Activated naive CD8-positive, alpha-beta T cell treated with anti-CD3 and anti-CD28 coated beads, Interleukin-2, amount 10 ng/mL, durations not matched to agents 7 days and 5 days (primary cell): ENCODE results near the gene PADI2. TPM values are rescaled to one million over a fixed set of nuclear protein-coding genes. Genes with fewer than 3 reads are reported as not detected.
A peak's percentile ranks its signal among the peaks of the same experiment; 100 is the strongest.

ENCODE experiments used
- ATAC-seq: fragments of 150-1000 bp; cut with Tn5 transposase; one replicate; pipeline ENCODE4 v1.10.0; 2021; ENCODE audit warnings: low read depth, moderate library complexity
- POLR2A ChIA-PET: fragments of 350-600 bp; sonication (Branson Sonifier 250); formaldehyde crosslinking; loops from one replicate; lab custom pipeline; 2021; ENCODE audit warnings: antibody characterized with exemption; lab: Charles Lee
- DNase-seq: peaks from one replicate; pipeline ENCODE4 v3.0.0; 2021
- H3K27ac Mint-ChIP-seq: one replicate; pipeline ENCODE4 v1.8.0; 2022; ENCODE audit warnings: mild to moderate bottlenecking, mixed read lengths
- H3K27me3 Mint-ChIP-seq: one replicate; pipeline ENCODE4 v1.8.0; 2022; ENCODE audit warnings: mild to moderate bottlenecking, moderate library complexity, mixed read lengths
- H3K36me3 Mint-ChIP-seq: one replicate; pipeline ENCODE4 v1.8.0; 2021; ENCODE audit warnings: mild to moderate bottlenecking, mixed read lengths
- H3K4me1 Mint-ChIP-seq: one replicate; pipeline ENCODE4 v1.8.0; 2021; ENCODE audit warnings: mixed read lengths
- H3K4me3 Mint-ChIP-seq: one replicate; pipeline ENCODE4 v1.8.0; 2022; ENCODE audit warnings: mild to moderate bottlenecking, moderate library complexity, mixed read lengths
- H3K9me3 Mint-ChIP-seq: one replicate; pipeline ENCODE4 v1.8.0; 2021; ENCODE audit warnings: mixed read lengths
- total RNA-seq, 2 experiments: library from RNA; stranded (reverse); gene quantifications; one replicate each; pipeline ENCODE4 v1.2.3, GENCODE V29; 2021

PADI2 gene
- total RNA-seq, 2 experiments from 2014 or later, result 0.08 to 0.23 TPM

DNA sequence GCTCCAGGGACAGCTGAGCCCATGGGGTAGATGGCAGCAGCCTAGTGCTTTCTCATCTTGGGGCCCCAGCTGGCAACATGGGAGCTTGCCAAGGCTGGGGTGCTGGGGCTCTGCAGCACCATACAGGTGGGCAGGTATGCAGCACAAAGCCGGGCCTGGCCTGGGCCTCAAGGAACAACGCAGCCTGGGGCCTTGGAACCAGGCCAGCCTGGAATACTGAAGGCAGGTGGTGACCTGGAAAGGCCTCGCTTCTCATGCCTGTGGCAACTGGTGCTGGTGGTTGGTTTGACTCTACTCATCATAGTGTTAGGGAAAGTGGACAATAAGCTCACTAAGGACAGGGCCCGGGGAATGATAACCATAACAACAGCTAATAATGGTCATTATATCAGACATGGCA lies 38.4 kb downstream of the PADI2 start:
- no peaks in the 10 kb centered on the region for H3K4me1 Mint-ChIP-seq
- no peak for DNase-seq
- POLR2A ChIA-PET, result no interaction called here
- no peaks in the 10 kb centered on the region for H3K27me3 Mint-ChIP-seq
- H3K27ac Mint-ChIP-seq, result no peak overlapping the region
- no peak for ATAC-seq
- no peak overlapping the region for H3K4me3 Mint-ChIP-seq
- H3K36me3 Mint-ChIP-seq, result no peaks in the 10 kb centered on the region
- no peaks in the 10 kb centered on the region for H3K9me3 Mint-ChIP-seq

DNA sequence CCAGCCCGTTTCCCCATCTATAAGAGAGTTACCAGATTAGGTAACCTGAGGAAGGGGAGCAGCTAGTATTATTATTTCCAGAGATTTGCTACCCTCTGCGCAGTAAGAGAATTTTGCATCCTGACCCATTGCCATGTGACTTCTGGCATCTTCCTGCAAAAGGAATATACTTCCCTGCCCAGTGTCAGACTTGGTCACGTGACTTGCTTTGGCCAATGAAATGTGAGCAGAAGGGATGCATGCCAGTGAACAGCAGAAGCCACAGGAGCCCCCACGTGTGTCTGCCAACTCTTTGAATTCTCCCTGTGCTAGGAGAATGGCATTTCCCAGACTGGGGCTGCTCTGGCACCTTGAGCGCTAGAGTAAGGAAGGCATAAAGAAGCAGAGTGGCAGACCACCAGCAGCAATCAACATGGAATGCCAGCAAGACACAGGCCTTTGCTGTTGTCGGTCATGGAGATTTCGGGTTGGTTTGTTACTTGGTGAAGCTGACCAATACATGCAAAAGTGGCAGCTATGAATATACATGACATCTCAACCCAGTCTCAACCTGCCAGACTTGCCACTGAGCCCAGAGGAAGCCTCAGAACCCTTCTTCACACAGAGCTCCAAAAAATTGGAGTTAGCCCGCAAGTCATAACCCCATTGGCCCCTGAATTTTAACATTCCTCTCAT lies 39.0 kb downstream of the PADI2 start:
- peaks cover 3% of the 10 kb centered on the region for H3K4me1 Mint-ChIP-seq

DNA sequence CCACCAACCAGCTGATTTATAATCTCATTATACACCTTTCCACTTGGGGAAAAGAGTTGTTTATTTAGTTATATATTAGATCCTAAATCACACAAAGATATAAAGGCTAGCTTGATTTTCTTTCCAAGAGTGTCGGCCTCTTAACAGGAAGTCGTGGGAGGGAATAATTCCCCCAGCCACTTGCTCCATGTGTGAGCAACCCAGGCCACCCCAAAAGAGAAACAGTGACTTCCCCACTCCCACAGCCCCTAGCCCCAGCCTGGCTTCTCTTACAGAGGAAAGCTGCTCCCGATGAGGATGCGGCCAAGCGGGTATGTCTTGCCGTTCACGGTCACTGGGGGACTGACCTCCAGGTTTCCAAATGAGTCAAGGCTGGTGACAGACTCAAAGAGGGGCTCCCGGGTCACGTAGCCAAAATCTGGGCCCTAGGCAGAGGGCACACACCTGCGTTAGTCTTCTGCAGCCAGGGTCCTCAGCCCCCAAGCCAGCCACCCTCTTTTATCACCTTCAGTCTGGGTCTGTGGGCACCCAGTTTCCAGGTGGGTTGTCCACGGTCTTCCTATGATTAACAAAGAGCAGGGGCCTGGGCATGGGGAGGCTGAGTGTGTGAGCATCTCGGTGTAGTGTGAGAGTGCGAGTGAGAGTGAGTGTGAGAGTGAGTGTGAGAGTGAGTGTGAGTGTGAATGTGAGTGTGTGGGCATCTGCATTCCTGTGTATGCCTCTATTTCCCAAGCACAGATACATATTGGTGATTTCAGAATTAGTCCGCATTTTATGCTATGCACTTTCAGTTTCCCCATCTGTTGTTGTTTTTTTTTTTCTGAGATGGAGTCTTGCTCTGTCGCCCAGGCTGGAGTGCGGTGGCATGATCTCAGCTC lies 40.0 kb downstream of the PADI2 start:
- Mint-ChIP-seq H3K36me3 (no peaks in the 10 kb centered on the region), H3K27ac (no peak overlapping the region), H3K4me3 (no peak overlapping the region), H3K27me3 (no peaks in the 10 kb centered on the region), H3K9me3 (no peaks in the 10 kb centered on the region), H3K4me1 (peaks cover 3% of the 10 kb centered on the region)
- ATAC-seq, result no peak
- no peak for DNase-seq
- POLR2A ChIA-PET, result no interaction called here

More for the DNA sequence above, 39.0 kb downstream of the PADI2 start:
- no peak overlapping the region for H3K27ac Mint-ChIP-seq
- DNase-seq (no peak), ATAC-seq (no peak)
- H3K27me3 Mint-ChIP-seq, result no peaks in the 10 kb centered on the region
- H3K9me3 Mint-ChIP-seq, result no peaks in the 10 kb centered on the region
- no peak overlapping the region for H3K4me3 Mint-ChIP-seq
- H3K36me3 Mint-ChIP-seq, result no peaks in the 10 kb centered on the region
- POLR2A ChIA-PET, result no interaction called here

DNA sequence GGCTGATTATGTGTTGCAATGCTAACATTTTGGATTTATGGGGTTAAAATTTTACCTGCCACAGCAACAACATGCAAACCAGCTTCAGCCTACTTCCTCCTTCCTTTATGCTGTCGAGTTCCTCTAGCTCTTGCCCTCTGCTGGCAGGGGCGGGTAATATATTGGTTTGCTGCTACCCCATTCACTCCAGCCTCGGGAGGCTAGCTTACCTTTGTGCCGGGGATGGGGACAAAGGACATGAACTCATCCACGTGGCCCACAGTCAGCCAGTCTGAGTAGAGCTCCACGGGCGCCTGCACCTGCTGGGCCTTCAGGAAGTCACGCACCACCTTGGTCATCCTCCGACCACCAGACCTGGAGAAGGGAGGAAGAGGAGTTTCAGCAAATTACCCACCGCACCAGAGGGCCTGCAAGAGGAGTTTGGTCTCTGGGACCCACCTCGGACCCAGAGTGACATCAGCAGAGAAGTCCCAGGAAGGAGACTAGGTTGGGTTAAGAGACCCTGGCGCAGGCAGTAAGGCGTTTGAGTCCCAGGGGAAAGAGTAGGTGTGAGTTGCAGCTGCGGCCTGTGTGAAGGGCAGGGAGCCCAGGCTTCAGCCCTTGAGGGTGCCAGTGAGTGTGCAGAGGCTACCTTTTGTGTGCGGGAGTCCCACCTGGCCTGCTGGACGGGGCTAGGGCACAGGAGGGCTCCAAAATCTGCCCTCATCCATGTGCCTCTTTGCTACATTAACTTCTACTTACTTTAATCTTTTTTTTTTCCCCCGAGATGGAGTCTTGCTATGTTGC lies 43.6 kb downstream of the PADI2 start:
- POLR2A ChIA-PET, result no interaction called here
- Mint-ChIP-seq H3K4me1 (peaks cover 3% of the 10 kb centered on the region), H3K27ac (no peak overlapping the region), H3K4me3 (no peak overlapping the region), H3K27me3 (peaks cover 9% of the 10 kb centered on the region), H3K9me3 (no peaks in the 10 kb centered on the region), H3K36me3 (no peaks in the 10 kb centered on the region)
- DNase-seq, result no peak
- ATAC-seq, result peak; percentile 67

DNA sequence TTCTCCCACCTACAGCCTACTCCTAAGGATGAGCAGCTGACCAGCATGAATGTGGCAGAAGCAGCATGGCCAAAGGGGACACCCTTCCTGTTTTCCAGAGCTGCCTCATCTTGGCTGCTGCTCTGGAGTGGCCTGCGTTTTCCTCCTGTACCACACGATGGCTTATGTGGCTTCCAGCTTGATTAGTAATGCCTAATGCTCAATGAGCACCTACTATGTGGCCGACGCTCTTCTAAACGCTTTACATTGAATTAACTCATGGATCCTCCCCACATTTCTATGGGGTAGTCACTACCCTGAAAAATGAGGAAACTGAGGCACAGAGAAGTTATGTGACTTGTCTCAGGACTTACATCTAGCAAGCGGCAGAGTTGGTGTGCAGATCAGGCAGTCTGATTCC lies 47.5 kb downstream of the PADI2 start:
- Mint-ChIP-seq H3K9me3 (no peaks in the 10 kb centered on the region), H3K27me3 (peaks cover 9% of the 10 kb centered on the region), H3K27ac (no peak overlapping the region), H3K4me3 (no peak overlapping the region), H3K36me3 (no peaks in the 10 kb centered on the region), H3K4me1 (peaks cover 5% of the 10 kb centered on the region)
- DNase-seq (no peak), ATAC-seq (no peak)
- POLR2A ChIA-PET, result no interaction called here

DNA sequence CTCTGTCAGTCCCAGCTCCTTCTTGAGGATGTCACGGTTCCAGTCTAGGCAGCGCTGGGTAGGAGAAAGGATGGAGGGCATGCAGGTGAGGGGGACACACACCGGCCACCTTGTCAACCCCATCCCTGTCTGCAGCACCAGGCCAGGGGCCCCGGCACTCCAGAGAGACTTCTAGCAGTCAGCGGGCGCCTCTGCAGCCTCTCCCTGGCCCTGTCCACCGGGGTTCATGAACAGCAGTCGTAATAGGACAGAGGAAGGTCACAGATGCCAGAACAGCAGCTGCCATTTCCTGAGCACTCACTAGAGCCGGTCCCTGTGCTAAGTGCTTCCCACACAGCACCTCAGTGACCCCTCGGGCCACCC lies 49.1 kb downstream of the PADI2 start:
- Mint-ChIP-seq H3K27ac (no peak overlapping the region), H3K36me3 (no peaks in the 10 kb centered on the region), H3K4me3 (no peak overlapping the region), H3K4me1 (peaks cover 3% of the 10 kb centered on the region), H3K9me3 (no peaks in the 10 kb centered on the region), H3K27me3 (peaks cover 9% of the 10 kb centered on the region)
- POLR2A ChIA-PET, result no interaction called here
- ATAC-seq (no peak), DNase-seq (no peak)

DNA sequence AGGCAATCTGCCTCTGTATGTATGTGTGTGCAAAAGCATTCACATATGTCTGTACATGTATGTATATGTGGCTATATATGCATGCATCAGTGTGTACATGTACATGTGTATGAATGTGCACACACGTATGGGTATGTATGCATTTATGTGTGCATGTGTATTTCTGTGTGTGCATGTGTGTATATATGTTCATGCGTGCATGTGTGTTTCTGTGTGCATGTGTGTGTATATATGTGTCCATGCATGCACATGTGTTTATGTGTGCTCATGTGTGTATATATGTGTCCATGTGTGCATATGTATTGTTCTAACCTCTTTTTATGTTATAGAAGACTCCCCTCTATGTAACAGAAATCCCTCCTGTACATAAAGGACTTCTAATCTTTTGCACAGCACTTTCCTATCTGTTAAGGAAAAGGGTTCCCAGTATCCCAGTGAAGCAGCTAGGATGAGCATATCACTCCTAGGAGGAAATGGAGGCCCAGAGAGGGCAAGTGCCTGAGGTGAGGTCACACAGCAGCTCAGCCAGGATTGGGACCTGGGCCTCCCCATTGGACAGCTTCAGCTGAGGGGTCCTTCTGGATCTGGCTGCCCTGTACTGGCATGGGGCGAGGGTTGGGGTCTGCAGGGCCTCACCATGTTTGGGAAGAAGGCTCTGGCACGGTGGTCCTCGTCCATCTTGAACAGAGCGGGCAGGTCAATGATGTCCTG lies 49.6 kb downstream of the PADI2 start:
- Mint-ChIP-seq H3K36me3 (no peaks in the 10 kb centered on the region), H3K27me3 (peaks cover 9% of the 10 kb centered on the region), H3K4me1 (peaks cover 3% of the 10 kb centered on the region), H3K9me3 (no peaks in the 10 kb centered on the region), H3K27ac (no peak overlapping the region), H3K4me3 (no peak overlapping the region)
- POLR2A ChIA-PET, result no interaction called here
- DNase-seq, result no peak
- ATAC-seq, result no peak

DNA sequence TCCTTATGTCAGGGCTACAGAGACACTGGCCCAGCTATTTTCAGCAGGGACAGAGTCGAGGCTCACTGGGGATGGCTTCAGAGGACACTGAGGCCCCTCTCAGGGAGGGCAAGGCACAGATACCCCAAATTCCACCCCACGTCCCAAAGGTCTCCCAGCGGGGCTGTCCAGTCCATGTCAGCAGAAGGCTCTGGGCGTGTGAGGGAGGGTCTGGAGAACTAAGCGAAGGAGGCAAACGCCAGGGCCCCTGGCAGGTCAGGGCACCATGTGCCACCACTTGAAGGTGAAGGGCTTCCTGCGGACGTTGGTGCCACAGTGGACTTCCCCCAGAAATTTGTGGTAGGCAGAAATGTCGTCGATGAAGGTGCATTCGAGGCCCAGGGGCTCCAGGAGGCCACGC lies 50.5 kb downstream of the PADI2 start:
- POLR2A ChIA-PET, result no interaction called here
- ATAC-seq (no peak), DNase-seq (no peak)
- Mint-ChIP-seq H3K4me1 (peaks cover 3% of the 10 kb centered on the region), H3K36me3 (no peaks in the 10 kb centered on the region), H3K4me3 (no peak overlapping the region), H3K9me3 (peaks cover 1% of the 10 kb centered on the region), H3K27me3 (peaks cover 8% of the 10 kb centered on the region), H3K27ac (no peak overlapping the region)

DNA sequence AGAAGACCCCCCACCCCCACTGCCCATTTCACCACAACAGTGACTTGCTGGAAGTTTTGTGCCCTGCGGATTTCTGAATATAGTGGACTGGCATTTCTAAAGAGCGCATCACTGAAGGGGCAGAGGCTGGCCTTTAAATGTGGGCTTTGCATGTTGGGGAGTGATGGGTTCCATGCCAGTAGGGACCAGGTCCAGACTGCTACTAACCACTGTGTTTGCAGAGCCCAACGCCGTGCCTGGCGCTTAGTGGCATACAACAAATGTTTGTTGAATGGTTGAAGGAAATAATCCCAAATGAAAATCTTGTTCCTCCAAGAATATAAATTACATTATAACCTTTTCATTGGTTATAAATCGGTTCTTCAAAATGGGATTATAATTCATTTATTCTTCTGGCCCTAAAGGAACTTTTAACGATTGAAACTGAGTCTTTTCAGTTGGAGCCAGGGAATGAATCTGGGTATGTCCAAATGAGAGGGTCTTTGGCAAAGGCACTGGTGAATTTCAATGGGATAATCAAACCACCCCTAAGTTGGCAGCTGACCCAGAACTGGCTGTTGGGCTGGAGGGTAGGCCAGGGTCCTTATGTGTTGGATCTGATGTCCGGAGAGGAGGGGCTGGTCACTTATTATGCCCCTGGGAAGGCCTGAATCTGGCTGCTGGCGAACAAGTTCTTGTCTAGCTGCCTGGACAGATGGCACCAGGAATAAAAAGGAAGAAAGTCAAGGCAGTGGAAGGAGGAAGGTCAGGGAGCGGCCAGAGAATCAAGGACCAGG lies 51.6 kb downstream of the PADI2 start:
- H3K27ac Mint-ChIP-seq, result no peak overlapping the region
- no peak overlapping the region for H3K4me3 Mint-ChIP-seq
- POLR2A ChIA-PET, result no interaction called here
- H3K36me3 Mint-ChIP-seq, result no peaks in the 10 kb centered on the region
- peaks cover 8% of the 10 kb centered on the region for H3K4me1 Mint-ChIP-seq
- ATAC-seq (no peak), DNase-seq (no peak)
- peaks cover 4% of the 10 kb centered on the region for H3K27me3 Mint-ChIP-seq
- peaks cover 1% of the 10 kb centered on the region for H3K9me3 Mint-ChIP-seq

DNA sequence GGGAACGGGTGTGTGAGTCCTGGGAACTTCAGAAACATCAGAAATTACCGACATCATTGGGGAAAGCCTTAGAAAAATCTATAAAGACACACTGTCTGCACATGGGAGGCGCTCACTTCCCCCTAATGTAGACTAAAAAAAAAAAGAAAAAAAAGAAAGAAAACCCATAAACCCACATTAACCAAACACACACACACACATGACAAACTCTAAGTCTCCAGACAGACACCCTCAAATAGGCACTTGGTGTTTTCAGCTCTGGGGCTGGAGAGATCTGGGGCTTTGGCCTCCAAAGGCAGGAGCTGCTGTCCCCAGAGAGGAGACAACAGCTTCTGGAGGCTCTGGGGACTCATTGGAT lies 52.2 kb downstream of the PADI2 start:
- POLR2A ChIA-PET, result no interaction called here
- Mint-ChIP-seq H3K4me3 (no peak overlapping the region), H3K4me1 (peaks cover 10% of the 10 kb centered on the region), H3K36me3 (no peaks in the 10 kb centered on the region), H3K27me3 (no peaks in the 10 kb centered on the region), H3K27ac (no peak overlapping the region), H3K9me3 (peaks cover 1% of the 10 kb centered on the region)
- no peak for ATAC-seq
- no peak for DNase-seq

DNA sequence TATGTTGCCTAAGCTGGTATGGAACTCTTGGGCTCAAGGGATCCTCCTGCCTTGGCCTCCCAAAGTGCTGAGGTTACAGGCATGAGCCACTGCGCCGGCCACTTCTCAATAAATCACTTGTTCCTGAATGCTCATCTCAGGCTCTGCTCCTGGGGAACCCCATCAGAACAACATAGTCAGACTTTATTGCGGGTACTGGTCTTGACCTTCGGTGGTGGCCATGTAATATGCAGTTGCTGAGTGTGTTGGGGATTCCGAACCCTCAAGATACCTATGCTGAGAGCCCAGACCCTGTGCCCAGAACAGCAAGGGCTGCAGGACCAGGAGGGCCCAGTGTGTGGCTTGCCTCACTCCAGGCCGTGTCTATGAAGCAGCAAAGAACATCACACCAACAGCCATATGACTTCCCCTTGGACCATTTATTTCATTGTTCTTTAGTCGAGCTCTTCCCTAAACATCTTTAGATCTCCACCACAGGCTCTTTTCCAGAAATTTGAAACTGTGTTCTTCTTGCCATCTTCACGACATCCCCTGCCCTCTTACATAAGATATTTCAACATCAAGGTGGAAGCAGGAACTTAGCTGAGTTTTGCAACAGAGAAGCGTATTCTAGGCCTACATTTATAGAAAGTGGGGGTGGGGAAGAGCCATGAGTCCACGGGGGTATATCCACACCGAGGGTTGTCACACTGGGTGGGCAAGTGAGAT lies 52.7 kb downstream of the PADI2 start:
- no peak overlapping the region for H3K4me3 Mint-ChIP-seq
- POLR2A ChIA-PET, result interaction anchor here (0.6 kb wide), 1 partner anchor 15 kb away, joined by 3 read pairs; no protein-coding TSS in a partner anchor
- no peaks in the 10 kb centered on the region for H3K36me3 Mint-ChIP-seq
- peaks cover 1% of the 10 kb centered on the region for H3K9me3 Mint-ChIP-seq
- H3K4me1 Mint-ChIP-seq, result peaks cover 10% of the 10 kb centered on the region
- DNase-seq (no peak), ATAC-seq (no peak)
- no peaks in the 10 kb centered on the region for H3K27me3 Mint-ChIP-seq
- H3K27ac Mint-ChIP-seq, result no peak overlapping the region

DNA sequence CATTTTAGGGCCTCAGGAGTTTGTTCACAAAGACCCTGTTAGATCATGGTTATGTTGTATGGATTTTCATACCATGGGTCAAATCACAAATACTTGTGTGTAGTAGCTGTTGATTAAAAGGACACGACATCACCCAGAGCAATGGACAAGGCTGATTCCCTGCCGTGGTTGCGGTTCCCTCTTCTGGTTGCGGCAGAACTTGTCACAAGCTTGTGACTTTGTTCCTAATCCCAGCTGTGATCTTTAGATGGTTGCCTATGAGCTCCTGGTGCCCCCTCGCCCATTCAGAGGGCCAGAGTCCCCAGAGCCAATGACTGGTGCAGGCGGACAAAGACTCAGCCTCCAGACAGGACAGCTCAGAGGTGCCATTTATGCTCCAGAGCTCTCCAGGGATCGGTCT lies 53.6 kb downstream of the PADI2 start:
- H3K36me3 Mint-ChIP-seq, result no peaks in the 10 kb centered on the region
- peaks cover 1% of the 10 kb centered on the region for H3K9me3 Mint-ChIP-seq
- DNase-seq, result no peak
- H3K27ac Mint-ChIP-seq, result no peak overlapping the region
- H3K4me3 Mint-ChIP-seq, result no peak overlapping the region
- no peaks in the 10 kb centered on the region for H3K27me3 Mint-ChIP-seq
- no peak for ATAC-seq
- POLR2A ChIA-PET, result interaction anchor here (0.6 kb wide), 1 partner anchor 14 kb away, joined by 3 read pairs; no protein-coding TSS in a partner anchor
- H3K4me1 Mint-ChIP-seq, result peaks cover 10% of the 10 kb centered on the region
